Measurements from ENCODE around the gene BTG1. TPM values are rescaled to one million over a fixed set of nuclear protein-coding genes. Genes with fewer than 3 reads are reported as not detected.

The BTG1 gene
- total and polyA plus RNA-seq, 2 of the 8 experiments (the other 6 are each of a cell fraction or from before 2014, with no cell fraction given), result 17.1 to 32.7 TPM

DNA sequence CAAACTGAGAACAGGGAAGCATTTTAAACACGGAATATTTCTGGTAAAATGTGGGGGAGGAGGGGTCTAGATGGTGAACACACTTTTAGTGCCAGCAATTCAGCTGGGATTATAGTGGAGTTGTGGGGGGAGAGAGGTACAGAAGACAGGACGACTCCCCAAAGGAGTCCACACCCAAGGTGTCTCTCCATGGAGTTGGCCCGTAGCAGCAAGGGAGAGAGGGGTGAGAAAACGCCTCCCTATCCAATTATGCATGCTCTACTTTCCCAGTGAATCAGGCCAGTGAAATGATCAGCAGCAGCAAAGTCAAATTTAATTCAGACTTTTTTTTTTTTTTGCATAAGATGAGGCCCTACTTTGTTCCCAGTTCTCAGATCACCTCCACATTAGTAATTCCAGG, 38.6 kb downstream of the BTG1 start:
- Histone ChIP-seq H3K27me3 (replicated peaks in 1 of 4; ENCODE audit: control insufficient read depth in 3 of 4, extremely low read depth in 1 of 4, insufficient read depth in 3 of 4, low read length in 3 of 4) (no peaks in the 10 kb centered on the region), H3K79me1 (ENCODE audit: low read depth, low read length) (no peaks in the 10 kb centered on the region), H3K18ac (ENCODE audit: extremely low read depth, low read length) (no peak overlapping the region; the same call in 1 of the 2 replicates), H3K79me2 (ENCODE audit: control insufficient read depth in 1 of 2, insufficient read depth in 2 of 2, low read length in 2 of 2) (peaks cover 0 to 29% of the 10 kb centered on the region in 2 experiments; a peak in 2 of 4 replicates), H4K8ac (ENCODE audit: extremely low read depth, insufficient read depth, low read length) (no peak overlapping the region), H3K4me3 (ENCODE audit: extremely low read depth in 1 of 4, insufficient read depth in 2 of 4, low read depth in 3 of 4, low read length in 4 of 4) (0 out of 8 replicates have a peak overlapping the region, but pooled peaks of 1 of the 4 experiments have one; percentile 9), H3K56ac (replicated peaks; ENCODE audit: insufficient read length, low read depth, low read length) (no peak overlapping the region), H3K27ac (ENCODE audit: low read depth, low read length) (no peak overlapping the region), H3K9ac (replicated peaks in 1 of 4; ENCODE audit: extremely low read depth in 1 of 4, low read depth in 3 of 4, low read length in 3 of 4) (no peak overlapping the region; a peak in 1 of 7 replicates), H4K5ac (ENCODE audit: insufficient read length, low read depth, low read length) (no peak overlapping the region), H3K23ac (ENCODE audit: insufficient read length) (no peak overlapping the region), H3K4ac (replicated peaks; ENCODE audit: insufficient read length, low read depth, low read length) (no peak overlapping the region), H3K14ac (ENCODE audit: insufficient read length) (no peak overlapping the region), H2AK5ac (ENCODE audit: low read depth, low read length) (no peak overlapping the region), H3K4me2 (ENCODE audit: insufficient read depth in 1 of 2, low read depth in 2 of 2, low read length in 2 of 2) (peak overlapping the region; percentile 48 to 56; a peak in 3 of 4 replicates), H3K36me3 (ENCODE audit: control insufficient read depth in 2 of 4, insufficient read depth in 4 of 4, low read length in 3 of 4) (no peaks in the 10 kb centered on the region), H3K23me2 (ENCODE audit: low read depth, low read length) (no peaks in the 10 kb centered on the region), H2BK5ac (ENCODE audit: low read depth, low read length) (no peak overlapping the region; the same call in 1 of the 2 replicates), H2BK120ac (replicated peaks; ENCODE audit: low read depth, low read length) (no peak overlapping the region), H2BK20ac (ENCODE audit: low read length) (no peak overlapping the region), H3K4me1 (replicated peaks in 1 of 4; ENCODE audit: control insufficient read depth in 3 of 4, insufficient read depth in 4 of 4, low read length in 3 of 4) (peaks cover 6 to 23% (median 17%) of the 10 kb centered on the region in 4 experiments), H3K9me3 (ENCODE audit: insufficient read depth in 2 of 2, low read depth in 1 of 2, low read length in 1 of 2) (no peaks in the 10 kb centered on the region), H2BK12ac (ENCODE audit: low read depth, low read length) (no peak overlapping the region), H2AFZ (ENCODE audit: low read length) (no peak overlapping the region), H2BK15ac (ENCODE audit: low read length) (no peak overlapping the region), H4K20me1 (replicated peaks in 1 of 2; ENCODE audit: control insufficient read depth in 1 of 2, insufficient read depth in 2 of 2, low read length in 2 of 2) (no peaks in the 10 kb centered on the region), H4K91ac (replicated peaks; ENCODE audit: insufficient read length, low read length) (no peak overlapping the region)
- WGBS, 2 experiments (ENCODE audit: extremely low coverage in 1 of 2, insufficient coverage in 1 of 2, insufficient read length in 1 of 2, insufficient replicate concordance in 2 of 2, low coverage in 1 of 2, low lambda C conversion rate in 2 of 2, missing lambda C conversion rate in 1 of 2), result 55% methylated on average over 4 of the region's 4 CpGs; no CpG with 5 or more reads in 1 of the 2 experiments
- DNase-seq (ENCODE audit: low read depth in 1 of 2, low spot score in 2 of 2) (no peak), FAIRE-seq (no peak)
- ChIA-PET POLR2A (ENCODE audit: partially characterized antibody) (interaction anchor here (1.1 to 4.7 kb wide), 2 partner anchors 37 to 64 kb away, joined by 3 to 40 read pairs; partner anchors contain the start of gene BTG1), CTCF (ENCODE audit: partially characterized antibody) (interaction anchor here (0.7 to 1.9 kb wide), 3 partner anchors 38 to 769 kb away, joined by 3 to 6 read pairs (median 3); partner anchors contain the start of gene BTG1)
- TF ChIP-seq, protein P1, sequence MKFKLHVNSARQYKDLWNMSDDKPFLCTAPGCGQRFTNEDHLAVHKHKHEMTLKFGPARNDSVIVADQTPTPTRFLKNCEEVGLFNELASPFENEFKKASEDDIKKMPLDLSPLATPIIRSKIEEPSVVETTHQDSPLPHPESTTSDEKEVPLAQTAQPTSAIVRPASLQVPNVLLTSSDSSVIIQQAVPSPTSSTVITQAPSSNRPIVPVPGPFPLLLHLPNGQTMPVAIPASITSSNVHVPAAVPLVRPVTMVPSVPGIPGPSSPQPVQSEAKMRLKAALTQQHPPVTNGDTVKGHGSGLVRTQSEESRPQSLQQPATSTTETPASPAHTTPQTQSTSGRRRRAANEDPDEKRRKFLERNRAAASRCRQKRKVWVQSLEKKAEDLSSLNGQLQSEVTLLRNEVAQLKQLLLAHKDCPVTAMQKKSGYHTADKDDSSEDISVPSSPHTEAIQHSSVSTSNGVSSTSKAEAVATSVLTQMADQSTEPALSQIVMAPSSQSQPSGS (IDR thresholded peaks at IDR 0.05; ENCODE audit: low read length), result no peak
- TF ChIP-seq, protein P2, sequence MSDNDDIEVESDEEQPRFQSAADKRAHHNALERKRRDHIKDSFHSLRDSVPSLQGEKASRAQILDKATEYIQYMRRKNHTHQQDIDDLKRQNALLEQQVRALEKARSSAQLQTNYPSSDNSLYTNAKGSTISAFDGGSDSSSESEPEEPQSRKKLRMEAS (IDR thresholded peaks at IDR 0.05), result no peak
- TF ChIP-seq RNF2 (IDR thresholded peaks at IDR 0.05; ENCODE audit: borderline replicate concordance, low read depth, low read length, missing control alignments, poor library complexity, severe bottlenecking), result no peak
- no peak for TF ChIP-seq SUZ12 (IDR thresholded peaks at IDR 0.05; ENCODE audit: low read length)
- TF ChIP-seq SIN3A (conservative IDR thresholded peaks at IDR 0.05 in 1 of 2, IDR thresholded peaks at IDR 0.05 in 1 of 2; ENCODE audit: low read depth in 1 of 2, low read length in 2 of 2), result no peak
- TF ChIP-seq EZH2 (IDR thresholded peaks at IDR 0.05; ENCODE audit: low read depth, low read length, severe bottlenecking), result no peak
- TF ChIP-seq SRF (IDR thresholded peaks at IDR 0.05; ENCODE audit: low read depth, low read length), result no peak
- no peak for TF ChIP-seq PHF8 (conservative IDR thresholded peaks at IDR 0.05; ENCODE audit: low read depth, low read length)
- TF ChIP-seq SP2 (IDR thresholded peaks at IDR 0.05; ENCODE audit: low read length), result no peak
